ENCODE measurements around the gene AHDC1.
"Not testable (repeated sequence)": the region's sequence is repeated elsewhere in the genome, so short reads cannot be mapped to it uniquely, and the experiment has no call there.

AHDC1 gene

GRCh38 chr1:27562021-27562420, 41.9 kb downstream of the AHDC1 start:
- no peak for FAIRE-seq

GRCh38 chr1:27561124-27561899, 42.6 kb downstream of the AHDC1 start:
- FAIRE-seq, result no peak

GRCh38 chr1:27560268-27561123, 43.4 kb downstream of the AHDC1 start:
- no peak for FAIRE-seq

GRCh38 chr1:27559466-27560030, 44.4 kb downstream of the AHDC1 start:
- no peak for FAIRE-seq

GRCh38 chr1:27557596-27558340, 46.2 kb downstream of the AHDC1 start:
- FAIRE-seq, result no peak

GRCh38 chr1:27556781-27557595, 47.0 kb downstream of the AHDC1 start:
- FAIRE-seq, result no peak

- FAIRE-seq, result no peak
Measured at GRCh38 chr1:27556435-27556780, 47.5 kb downstream of the AHDC1 start.

GRCh38 chr1:27555700-27556424, 48.1 kb downstream of the AHDC1 start:
- no peak for FAIRE-seq

GRCh38 chr1:27554759-27555699, 48.9 kb downstream of the AHDC1 start:
- FAIRE-seq, result no peak

- no peak for FAIRE-seq
Measured at GRCh38 chr1:27554293-27554692, 49.7 kb downstream of the AHDC1 start.

GRCh38 chr1:27553823-27554222, 50.1 kb downstream of the AHDC1 start:
- not testable (repeated sequence) for FAIRE-seq

GRCh38 chr1:27552911-27553420, 51.0 kb downstream of the AHDC1 start:
- FAIRE-seq, result no peak

- FAIRE-seq, result no peak
Measured at GRCh38 chr1:27551953-27552312, 52.0 kb downstream of the AHDC1 start.

- FAIRE-seq, result no peak
Measured at GRCh38 chr1:27551170-27551952, 52.6 kb downstream of the AHDC1 start.

GRCh38 chr1:27550510-27551169, 53.3 kb downstream of the AHDC1 start:
- FAIRE-seq, result no peak

- FAIRE-seq, result no peak
Measured at GRCh38 chr1:27549807-27550408, 54.0 kb downstream of the AHDC1 start.

GRCh38 chr1:27548858-27549719, 54.9 kb downstream of the AHDC1 start:
- no peak for FAIRE-seq
